ENCODE data around the gene TRIM61. TPM values are rescaled to one million over a fixed set of nuclear protein-coding genes. Genes with fewer than 3 reads are reported as not detected.
"Not testable (repeated sequence)": the region's sequence is repeated elsewhere in the genome, so short reads cannot be mapped to it uniquely, and the experiment has no call there.

The TRIM61 gene
- polyA plus RNA-seq (ENCODE audit: insufficient read depth in 1 of 5, insufficient read length in 5 of 5, low replicate concordance in 1 of 5) = 1 to 10 TPM; 4.5 to 7.7 (median 5.1) TPM
- long read RNA-seq, donor 1 = 0 reads
- long read RNA-seq, donor 2 = 0 reads
- long read RNA-seq, donor 3 = 0 reads
- long read RNA-seq, donor 4 = 0 reads
- long read RNA-seq, donor 5, partial matches to known transcripts = 64 of 64 reads
- long read RNA-seq, donor 5, other reads (novel, unspliced or antisense) = 0 of 64 reads
- long read RNA-seq, donor 6 = 0 reads
- long read RNA-seq, donor 7 = 0 reads
- long read RNA-seq, donor 8 = 0 reads

GRCh38 chr4:164977243-164978164 is at the start of gene TRIM61:
Gene TRIM61, minus strand, starts transcription at chr4:164977657. Its CDS starts 7,655 bp downstream, at chr4:164970002.
- DNase-seq = peak; percentile 57 to 63

- DNase-seq = not testable (repeated sequence)
Observed at GRCh38 chr4:165025782-165026181, 48.3 kb upstream of the TRIM61 start.

GRCh38 chr4:165019995-165020394 is 42.5 kb upstream of the TRIM61 start:
- not testable (repeated sequence) for DNase-seq

- no peak for DNase-seq
Observed at GRCh38 chr4:165016971-165017370, 39.5 kb upstream of the TRIM61 start.

- DNase-seq = no peak
Observed at GRCh38 chr4:165013691-165014090, 36.2 kb upstream of the TRIM61 start.

GRCh38 chr4:165011403-165011802 is 33.9 kb upstream of the TRIM61 start:
- DNase-seq = no peak

GRCh38 chr4:165010991-165011390 is 33.5 kb upstream of the TRIM61 start:
- no peak for DNase-seq

- DNase-seq = no peak
Observed at GRCh38 chr4:165010487-165010886, 33.0 kb upstream of the TRIM61 start.

- DNase-seq = no peak
Observed at GRCh38 chr4:165009493-165010227, 32.2 kb upstream of the TRIM61 start.

- no peak for DNase-seq
Observed at GRCh38 chr4:165006886-165007285, 29.4 kb upstream of the TRIM61 start.

- DNase-seq = no peak
Observed at GRCh38 chr4:165006456-165006855, 29.0 kb upstream of the TRIM61 start.

- DNase-seq = no peak
Observed at GRCh38 chr4:165005352-165005925, 28.0 kb upstream of the TRIM61 start.

GRCh38 chr4:165001957-165002356 is 24.5 kb upstream of the TRIM61 start:
- DNase-seq = not testable (repeated sequence)

- not testable (repeated sequence) for DNase-seq
Observed at GRCh38 chr4:164998526-164999080, 21.1 kb upstream of the TRIM61 start.

GRCh38 chr4:164997941-164998340 is 20.5 kb upstream of the TRIM61 start:
- DNase-seq = no peak

- DNase-seq = no peak
Observed at GRCh38 chr4:164997324-164997723, 19.9 kb upstream of the TRIM61 start.

- DNase-seq = not testable (repeated sequence)
Observed at GRCh38 chr4:164996123-164996522, 18.7 kb upstream of the TRIM61 start.

- DNase-seq = not testable (repeated sequence)
Observed at GRCh38 chr4:164990786-164991185, 13.3 kb upstream of the TRIM61 start.

GRCh38 chr4:164989471-164989870 is 12.0 kb upstream of the TRIM61 start:
- no peak for DNase-seq

GRCh38 chr4:164971929-164972328 is 5.5 kb downstream of the TRIM61 start:
- DNase-seq = not testable (repeated sequence)

GRCh38 chr4:164959896-164960295 is 17.6 kb downstream of the TRIM61 start:
- no peak for DNase-seq

Data from right lung (tissue), 10 donors.